Stimulated activated CD8-positive, alpha-beta memory T cell treated with anti-CD3 and anti-CD28 coated beads, Interleukin-15, amount 100 ng/mL, for 4 hours (primary cell): Measurements from ENCODE around the gene B4GALT5.
A peak's percentile ranks its signal among the peaks of the same experiment; 100 is the strongest.
"Not testable (repeated sequence)": the region's sequence is repeated elsewhere in the genome, so short reads cannot be mapped to it uniquely, and the experiment has no call there.

ENCODE experiments used
- DNase-seq, 2 donors: peaks; one replicate each; pipeline ENCODE4 v3.0.0-alpha.2; 2020; ENCODE audit warnings: low read depth in 2 of 2

Gene B4GALT5, protein sequence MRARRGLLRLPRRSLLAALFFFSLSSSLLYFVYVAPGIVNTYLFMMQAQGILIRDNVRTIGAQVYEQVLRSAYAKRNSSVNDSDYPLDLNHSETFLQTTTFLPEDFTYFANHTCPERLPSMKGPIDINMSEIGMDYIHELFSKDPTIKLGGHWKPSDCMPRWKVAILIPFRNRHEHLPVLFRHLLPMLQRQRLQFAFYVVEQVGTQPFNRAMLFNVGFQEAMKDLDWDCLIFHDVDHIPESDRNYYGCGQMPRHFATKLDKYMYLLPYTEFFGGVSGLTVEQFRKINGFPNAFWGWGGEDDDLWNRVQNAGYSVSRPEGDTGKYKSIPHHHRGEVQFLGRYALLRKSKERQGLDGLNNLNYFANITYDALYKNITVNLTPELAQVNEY

DNA sequence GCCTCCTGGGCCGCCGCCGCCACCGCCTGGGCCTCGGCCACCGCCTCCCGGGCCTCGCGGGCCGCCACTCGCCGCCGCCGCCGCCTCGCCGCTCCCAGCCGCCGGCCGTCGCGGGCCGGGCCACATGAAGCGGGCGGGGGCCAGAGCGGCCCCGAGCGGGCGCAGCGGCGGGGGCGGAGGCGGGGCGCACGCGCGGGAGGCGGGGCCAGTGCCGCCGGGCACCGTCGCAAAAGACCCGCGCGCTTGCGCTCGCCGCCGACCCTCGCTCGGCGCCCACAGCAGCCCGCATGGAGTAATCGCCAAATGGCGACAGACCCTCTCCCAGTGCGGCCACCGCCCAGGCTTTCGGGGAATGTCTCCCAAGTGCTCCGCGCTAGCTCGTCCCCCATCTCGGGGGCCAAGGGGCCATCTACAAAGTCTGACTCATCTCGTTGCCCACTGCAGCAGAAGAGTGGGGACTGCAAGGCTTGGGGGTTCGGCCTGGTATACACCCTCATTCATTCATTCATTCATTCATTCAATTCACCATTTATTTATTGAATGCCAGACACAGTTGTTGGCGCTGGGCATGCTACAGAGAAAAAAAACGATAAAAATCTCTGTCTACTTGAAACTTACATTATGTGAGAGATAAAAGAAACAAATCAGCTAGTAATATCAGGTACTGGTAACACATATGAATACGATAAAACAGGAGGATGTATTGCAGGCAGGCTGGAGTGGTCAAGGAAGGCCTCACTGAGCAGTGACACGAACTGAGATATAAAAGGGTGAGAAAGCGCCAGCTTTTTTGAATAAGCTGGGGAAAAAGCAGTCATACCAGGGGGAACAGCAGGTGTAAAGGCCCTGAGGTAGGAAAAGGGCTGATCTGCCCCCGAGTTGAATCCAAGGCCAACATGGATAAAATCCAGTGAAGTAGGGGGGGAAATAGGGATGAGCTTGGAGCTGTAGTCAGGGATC is at the start of gene B4GALT5:
Gene B4GALT5 (minus strand): TSS at position 126 of the 960 bp plus-strand sequence. CDS start 188 bp downstream, outside the sequence.
- DNase-seq = peak in 1 of 2 donors; percentile 53

DNA sequence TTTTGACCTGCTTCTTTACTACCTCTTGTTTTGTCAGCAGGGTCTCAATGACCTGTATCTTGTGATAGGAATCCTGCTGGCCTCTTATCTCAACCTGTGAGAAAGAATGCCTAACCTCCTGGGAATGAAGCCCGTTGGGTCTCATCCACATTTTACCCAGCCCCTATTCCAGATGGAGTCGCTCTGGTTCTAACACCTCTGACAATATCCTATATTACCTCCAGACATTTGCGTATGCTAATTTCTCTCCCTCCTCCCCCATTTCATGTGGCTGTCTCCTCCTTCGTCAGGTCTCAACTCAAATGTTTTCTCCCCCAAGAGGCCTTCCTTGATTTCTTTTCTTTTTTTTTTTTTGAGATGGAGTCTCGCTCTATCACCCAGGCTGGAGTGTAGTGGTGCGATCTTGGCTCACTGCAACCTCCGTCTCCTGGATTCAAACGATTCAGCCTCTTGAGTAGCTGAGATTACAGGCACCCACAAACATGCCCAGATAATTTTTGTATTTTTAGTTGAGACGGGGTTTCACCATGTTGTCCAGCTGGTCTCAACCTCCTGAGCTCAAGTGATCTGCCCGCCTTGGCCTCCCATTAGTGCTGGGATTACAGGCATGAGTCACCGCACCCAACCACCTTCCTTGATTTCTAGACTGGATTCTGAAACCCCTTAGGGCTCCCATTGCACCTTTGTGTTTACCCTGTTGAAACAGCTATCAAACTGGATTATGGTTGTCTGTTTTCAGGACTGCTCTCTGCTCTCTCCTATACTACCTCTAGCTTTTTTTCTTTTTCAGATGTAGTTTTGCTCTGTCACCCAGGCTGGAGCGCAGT is 49.5 kb upstream of the B4GALT5 start:
- DNase-seq = no peak

DNA sequence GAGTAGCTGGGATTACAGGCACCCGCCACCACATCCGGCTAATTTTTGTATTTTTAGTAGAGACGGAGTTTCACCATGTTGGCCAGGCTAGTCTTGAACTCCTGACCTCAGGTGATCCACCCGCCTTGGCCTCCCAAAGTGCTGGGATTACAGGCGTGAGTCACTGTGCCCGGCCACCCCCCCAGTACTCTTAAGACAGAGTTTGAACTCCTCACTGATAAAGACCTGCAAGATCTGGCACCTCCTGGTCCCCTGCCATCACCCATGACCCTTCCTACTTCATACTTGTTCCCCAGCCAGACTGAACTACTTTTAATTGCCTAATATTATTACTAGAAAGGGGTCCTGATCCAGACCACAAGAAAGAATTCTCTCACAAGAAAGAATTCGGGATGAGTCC is 48.2 kb upstream of the B4GALT5 start:
- DNase-seq = not testable (repeated sequence)

DNA sequence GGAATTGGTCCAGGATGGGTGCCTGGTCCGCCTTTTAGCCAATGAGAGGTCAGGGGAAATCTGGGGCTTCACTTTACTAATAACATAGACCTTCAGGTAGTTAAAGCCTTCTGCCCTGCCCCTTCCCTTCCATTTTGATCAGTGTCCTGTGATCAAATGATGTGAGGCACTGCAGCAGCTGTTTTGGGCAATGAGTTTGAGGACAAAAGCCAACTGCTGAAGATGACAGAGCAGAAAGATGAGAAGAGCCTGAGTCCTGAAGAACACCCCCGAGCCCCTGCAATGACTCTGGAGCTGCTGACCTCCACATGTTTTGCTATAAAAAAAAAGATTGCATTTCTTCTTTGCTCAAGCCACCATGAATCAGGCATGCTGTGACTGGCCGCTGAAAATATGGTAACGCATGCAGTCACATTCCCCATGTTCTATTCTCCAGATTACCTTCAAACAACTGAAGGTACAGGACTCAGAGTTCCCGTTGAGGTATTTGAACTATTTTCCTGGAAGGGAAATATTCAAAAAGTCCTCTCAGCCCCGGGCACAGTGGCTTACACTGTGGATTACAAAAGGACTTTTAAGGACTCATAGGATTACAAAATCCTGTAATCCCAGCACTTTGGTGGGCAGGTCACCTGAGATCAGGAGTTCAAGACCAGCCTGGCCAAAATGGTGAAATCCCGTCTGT is 45.7 kb upstream of the B4GALT5 start:
- DNase-seq = no peak

DNA sequence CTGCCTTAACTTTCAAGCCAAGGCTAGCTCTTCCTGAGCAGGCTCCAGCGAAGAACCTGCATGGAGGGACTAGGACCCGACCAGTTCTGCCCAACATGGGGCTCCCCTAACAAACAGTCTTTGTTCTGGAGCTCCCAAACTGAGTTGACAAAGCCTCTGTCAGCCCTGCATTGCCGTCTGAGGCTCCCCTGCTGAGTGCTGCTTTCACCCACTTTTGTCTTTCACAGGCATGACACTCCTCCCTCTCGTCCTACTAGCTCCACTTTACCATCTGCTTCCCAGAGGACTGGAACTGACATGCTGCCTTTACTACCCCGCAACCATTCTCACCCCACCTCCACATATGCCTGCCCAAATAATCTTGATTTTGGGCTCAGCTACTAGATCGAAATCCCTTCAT is 45.1 kb upstream of the B4GALT5 start:
- no peak for DNase-seq

DNA sequence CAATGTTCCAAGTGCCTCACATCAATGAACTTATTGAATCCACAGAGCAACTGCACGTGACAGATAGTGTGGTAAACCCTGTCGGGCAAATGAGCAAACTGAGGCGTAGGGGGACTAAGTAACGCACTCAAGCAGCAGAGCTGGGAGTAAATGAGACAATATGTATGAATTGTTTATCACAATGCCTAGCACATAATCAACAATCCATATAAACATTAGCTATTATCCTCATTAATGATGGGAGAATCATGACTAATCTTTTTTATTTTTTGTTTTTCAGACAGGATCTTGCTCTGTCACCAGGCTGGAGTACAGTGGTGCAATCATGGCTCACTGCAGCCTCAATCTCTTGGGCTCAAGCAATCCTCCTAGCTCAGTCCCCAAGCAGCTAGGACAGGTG is 43.9 kb upstream of the B4GALT5 start:
- no peak for DNase-seq

DNA sequence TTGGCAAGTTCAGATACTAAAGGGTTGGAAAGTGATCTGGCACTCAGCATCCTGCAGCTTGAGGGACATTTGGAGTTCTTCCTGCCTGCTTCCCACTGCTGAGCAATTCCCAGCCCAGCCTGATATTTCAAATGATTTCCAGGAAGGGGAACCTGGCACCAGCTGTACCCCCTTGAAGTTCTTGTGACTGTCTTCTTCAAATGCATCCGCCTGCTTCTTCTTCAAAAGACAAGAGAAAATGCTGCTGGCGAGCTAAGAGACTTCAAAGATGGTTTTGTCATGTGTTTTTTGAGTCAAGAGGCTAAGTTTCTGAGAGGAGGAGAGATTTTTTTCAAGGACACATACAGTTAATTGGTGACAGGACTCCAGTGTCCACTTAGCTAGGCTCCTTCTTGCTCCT is 42.6 kb upstream of the B4GALT5 start:
- no peak for DNase-seq

DNA sequence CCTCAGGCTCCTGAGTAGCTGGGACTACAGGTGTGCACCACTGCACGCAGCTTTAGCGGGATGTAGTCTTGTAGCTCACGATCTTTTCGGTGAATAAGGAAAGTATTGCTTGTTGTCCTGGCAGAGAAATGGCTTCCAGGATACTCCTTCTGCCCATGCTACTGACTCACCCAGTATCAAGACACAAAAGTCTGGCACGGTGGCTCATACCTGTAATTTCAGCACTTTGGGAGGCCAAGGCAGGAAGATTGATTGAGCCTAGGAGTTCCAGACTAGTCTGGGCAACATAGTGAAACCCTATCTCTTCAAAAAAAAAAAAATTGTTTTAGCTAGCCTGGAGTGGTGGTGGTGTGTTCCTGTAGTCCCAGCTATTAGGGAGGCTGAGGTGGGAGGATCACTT is 40.9 kb upstream of the B4GALT5 start:
- DNase-seq = no peak

DNA sequence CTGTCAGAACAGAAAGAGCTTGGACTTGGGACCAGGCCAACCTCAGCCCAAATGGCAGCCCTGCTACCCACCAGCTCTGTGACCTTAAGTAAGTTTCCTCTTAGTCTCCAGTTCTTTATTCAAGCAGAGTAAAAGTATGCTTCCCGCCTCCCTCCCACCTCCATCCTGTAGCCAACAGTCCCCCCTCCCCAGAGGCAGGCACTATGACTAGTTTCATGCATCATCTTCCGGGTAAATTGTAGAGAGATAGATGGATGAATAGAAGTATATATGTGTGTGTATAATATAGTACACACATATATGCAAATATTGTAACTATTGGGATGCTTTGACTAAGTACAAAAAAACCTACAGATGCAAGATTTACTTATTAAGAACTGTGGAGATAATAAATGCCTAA is 39.5 kb upstream of the B4GALT5 start:
- DNase-seq = no peak

DNA sequence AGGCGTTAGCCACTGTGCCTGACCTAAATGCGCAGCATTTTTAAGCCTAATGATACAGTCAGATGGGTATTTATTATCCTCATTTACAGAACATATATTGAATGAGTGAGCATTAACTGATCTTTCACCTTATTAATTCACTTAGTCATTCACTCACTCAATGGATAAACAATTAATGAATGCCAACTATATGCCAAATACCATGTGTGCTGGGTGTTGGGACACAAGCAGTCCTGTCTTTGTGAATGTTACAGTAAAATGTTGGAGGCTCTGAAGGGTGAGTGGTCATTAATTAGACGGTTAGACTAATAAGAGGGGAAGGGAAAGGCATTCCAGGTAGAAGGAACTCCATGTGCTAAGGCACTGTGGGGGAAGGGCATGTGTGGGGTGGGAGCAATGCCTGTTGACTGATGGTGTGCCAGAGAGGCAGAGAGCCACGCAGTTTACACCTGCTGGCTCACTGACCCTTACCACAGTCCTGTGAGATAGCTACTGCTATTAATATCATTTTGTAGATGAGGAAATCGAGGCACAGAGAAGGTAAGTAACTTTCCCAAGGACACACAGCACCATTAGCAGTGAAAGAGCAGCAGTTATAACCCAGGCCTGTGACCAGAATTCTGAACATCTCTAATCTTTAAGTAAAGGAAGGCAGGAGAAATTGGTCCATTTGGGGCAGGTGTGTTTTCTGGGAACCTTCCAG is 38.7 kb upstream of the B4GALT5 start:
- no peak for DNase-seq

DNA sequence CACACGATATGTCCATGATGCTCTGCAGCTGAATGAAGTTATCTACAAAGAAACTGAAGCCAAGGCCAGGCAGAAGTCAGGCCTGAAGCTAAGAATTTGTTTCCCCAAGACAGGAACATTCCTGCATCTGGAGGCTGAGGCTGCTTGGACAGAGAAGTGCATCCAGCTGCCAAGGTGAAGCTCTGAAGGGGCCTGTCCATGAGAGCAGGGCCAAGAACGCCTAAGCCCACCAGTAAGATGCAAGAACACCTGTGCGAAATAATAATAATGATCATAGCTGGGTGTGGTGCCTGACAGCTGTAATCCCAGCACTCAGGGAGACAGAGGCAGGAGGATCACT is 37.7 kb upstream of the B4GALT5 start:
- DNase-seq = no peak

DNA sequence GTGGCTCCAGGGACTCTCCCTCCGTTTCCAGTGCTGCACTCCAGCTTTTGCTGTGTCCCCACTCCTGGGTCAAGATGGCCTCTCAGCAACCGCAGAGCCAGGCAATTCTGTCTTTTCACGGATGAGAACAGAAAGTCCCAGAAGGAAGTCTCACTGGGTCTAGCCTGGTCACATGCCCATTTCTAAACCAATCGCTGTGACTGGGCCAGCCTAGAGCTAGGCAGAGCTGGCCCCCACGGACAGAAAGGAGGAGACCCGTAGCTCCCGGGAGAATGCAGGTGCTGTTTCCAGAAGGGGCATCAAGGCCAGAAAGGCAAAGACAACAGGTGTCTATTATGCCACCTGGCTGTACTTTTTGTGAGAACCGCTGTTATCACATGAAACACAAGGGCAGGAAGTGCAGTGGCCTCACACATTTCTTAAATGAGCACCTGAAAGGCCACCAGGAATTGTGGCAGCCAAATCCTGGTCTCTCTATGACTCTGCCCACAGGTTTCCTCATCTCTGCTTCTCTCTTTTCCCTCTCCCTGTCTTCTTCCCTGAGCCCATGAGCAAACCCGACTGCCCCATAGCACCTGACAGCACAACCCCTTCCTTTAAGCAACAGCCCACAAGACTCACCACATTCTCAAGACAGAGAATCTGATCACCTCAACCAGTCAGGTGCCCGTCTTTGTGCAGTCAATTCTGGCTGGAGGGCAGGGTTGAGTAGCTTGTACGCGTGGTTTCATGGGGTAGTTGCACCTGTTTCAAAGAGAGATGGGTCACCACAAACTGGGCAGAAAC is 37.1 kb upstream of the B4GALT5 start:
- no peak for DNase-seq

DNA sequence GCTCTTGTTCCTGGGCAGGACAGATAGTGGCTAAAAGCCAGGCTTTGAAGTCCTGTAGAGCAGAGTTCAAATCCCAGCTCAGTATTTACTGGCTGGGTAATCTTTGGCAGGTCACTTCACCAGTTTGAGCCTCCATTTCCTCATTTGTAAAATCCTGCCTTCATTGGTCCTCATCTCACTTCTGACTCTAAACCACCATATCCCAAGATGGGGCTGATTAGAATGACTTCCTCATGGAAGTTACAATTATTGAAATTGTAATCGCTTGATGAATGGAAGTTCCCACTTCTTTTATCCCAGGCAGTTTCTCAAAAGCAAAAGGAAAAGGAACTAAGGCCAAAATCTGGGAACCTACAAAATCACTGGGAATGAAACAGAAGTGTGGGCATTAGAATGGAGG is 35.9 kb upstream of the B4GALT5 start:
- DNase-seq = no peak

DNA sequence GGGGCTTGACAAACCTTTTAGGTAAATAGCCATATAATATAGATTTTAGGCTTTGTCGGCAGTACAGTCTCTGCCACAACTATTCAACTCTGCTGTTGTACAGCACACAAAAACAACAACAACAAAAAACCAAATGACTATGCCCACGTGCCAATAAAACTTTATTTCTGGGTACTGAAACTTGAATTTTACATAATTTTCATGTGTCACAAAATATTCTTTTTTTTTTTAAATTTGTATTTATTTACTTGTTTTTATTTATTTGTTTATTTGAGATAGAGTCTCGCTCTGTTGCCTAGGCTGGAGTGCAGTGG is 34.8 kb upstream of the B4GALT5 start:
- no peak for DNase-seq

DNA sequence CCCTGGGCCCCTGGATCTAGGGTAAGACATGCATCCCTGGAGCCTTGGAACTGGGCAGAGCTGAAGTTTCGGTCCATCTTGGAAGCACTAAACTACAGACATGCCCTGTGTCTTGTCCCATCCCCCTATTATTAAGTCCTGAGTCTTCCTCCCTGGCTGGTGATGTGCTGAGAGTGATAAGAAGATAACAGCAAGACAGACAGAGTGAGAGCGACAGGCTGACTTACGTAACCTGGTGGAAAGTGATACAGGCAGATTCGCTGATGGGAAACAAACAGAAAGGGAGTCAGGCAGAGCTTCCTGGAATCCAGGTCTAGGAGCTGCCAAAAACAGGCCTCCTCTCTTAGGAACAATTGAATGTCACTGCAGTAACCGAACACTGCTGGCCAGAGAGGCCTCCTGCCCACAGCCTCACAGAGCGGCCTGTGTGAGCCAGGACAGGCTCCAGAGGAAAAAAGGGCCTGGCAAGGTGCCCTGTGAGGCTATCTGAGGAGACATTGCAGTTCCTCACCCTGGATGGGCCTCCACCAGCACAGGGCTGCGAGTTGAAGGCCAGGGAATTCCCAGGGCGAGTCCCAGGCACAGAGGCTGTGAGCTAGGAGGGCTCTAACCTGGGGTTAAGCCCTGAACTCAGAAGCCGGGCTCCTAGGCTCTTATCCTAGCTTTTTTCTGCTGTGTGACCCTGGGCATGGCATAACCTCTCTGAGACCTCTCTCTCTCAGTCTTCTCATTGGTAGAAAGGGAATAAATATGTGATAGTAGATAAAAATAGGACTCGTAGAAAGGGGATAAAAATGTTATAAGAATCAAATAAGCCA is 34.2 kb upstream of the B4GALT5 start:
- no peak for DNase-seq

DNA sequence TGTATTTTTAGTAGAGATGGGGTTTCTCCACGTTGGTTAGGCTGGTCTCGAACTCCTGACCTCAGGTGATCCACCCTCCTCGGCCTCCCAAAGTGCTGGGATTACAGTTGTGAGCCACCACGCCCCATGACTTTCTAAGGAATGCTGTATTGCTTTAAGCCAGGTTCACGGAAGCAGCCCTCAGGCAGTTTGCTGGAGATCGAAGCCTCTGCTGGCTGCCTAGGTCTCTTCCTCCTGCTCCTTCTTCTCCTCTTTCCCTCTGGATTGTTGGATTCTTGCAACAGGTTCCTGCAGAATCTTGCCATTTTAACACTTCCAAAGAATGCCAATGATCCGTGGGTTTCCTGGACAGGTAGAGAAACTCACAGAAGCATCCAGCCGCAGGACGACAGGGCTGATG is 29.3 kb upstream of the B4GALT5 start:
- no peak for DNase-seq

DNA sequence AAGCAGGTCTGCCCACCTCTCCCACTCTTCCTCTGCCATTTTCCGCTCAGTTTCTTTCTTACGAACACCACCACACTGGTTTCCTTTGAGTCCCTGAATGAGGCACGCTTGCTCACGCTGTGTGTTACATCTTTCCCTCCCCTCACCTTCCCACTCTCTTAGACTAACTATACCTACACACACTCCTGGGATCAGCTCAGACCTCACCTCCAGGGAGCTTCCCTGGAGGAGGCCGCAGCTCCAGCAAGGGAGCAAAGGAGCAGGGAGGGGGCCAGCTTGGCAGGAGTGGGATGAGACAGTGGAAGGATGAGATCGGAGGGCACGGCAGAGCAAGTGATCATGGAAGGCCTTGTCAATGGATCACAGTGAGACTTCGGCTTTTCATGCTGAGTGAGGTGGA is 28.3 kb upstream of the B4GALT5 start:
- DNase-seq = no peak

DNA sequence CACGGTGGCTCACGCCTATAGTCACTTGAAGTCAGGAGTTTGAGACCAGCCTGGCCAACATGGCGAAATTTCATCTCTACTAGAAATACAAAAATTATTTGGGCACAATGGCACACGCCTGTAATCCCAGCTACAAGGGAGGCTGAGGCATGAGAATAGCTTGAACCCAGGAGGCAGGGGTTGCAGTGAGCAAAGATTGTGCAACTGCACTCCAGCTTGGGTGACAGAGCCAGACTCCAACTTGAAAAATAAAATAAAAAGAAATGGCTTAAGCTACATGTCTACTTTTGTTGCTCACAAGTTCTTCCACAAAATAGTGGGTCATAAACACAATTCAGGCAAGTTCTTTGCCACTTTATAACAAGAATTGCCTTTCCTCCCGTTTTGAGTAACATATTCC is 27.1 kb upstream of the B4GALT5 start:
- no peak for DNase-seq

DNA sequence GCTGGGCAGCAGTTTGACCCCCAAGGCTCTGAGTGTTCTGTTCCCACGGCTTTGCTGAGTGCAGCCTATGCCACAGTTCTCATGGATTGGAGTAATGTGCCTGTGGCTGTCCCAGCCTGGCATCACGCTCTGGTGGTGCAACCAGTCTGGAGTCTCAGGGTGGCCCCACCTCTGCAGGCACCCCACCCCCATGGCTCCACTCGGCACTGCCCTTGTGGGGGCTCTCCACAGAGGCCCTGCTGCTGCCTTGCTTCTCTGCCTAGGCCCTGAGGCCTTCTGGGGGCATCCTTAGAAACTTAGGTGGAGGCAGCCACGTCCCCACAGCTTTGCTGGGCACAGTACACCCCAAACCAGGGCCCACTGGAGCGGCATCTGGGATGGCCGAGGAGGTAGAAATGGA is 25.4 kb upstream of the B4GALT5 start:
- DNase-seq = no peak
